ENCODE measurements around the gene KRTAP6-1. TPM values are rescaled to one million over a fixed set of nuclear protein-coding genes. Genes with fewer than 3 reads are reported as not detected.

KRTAP6-1 gene
- total RNA-seq, 2 experiments from 2014 or later: not detected

GRCh38 chr21:30592140-30592539 is 21.6 kb downstream of the KRTAP6-1 start, which contains the start of gene KRTAP6-3:
KRTAP6-3 (plus strand) TSS chr21:30592440; CDS start chr21:30592446, 6 bp downstream.
- no peaks in the 10 kb centered on the region for H3K9me2 ChIP-seq (ENCODE audit: insufficient read depth, low read length)
- no TSS peak for BruUV-seq (replicated peaks)
- TF ChIP-seq CTCF (conservative IDR thresholded peaks at IDR 0.05; ENCODE audit: low read length) (no peak), EZH2phosphoT487 (IDR thresholded peaks at IDR 0.05; ENCODE audit: borderline replicate concordance, low read depth, low read length) (no peak)
- H2AFZ ChIP-seq (ENCODE audit: low read length): no peak within 1 kb of the TSS
- H3K9me3 ChIP-seq (ENCODE audit: low read length): no peaks in the 10 kb centered on the region
- POLR2A ChIA-PET: no interaction called here
- H3K4me1 ChIP-seq (ENCODE audit: insufficient read depth, low read length, poor library complexity, severe bottlenecking): no peaks in the 10 kb centered on the region
- CTCF ChIA-PET (ENCODE audit: unreplicated experiment): no interaction called here
- no peak within 1 kb of the TSS for H3K27ac ChIP-seq (ENCODE audit: low read depth, low read length, poor library complexity, severe bottlenecking)
- H3K79me2 ChIP-seq (ENCODE audit: insufficient read depth, low read depth, low read length): no peaks in the 10 kb centered on the region
- no peaks in the 10 kb centered on the region for H4K20me1 ChIP-seq (ENCODE audit: insufficient read depth, low read length)
- H3K4me2 ChIP-seq (ENCODE audit: low read length): no peak within 1 kb of the TSS
- DNase-seq (ENCODE audit: low spot score): no peak
- intact Hi-C loops (cut with micrococcal nuclease; ENCODE audit: unreplicated experiment): no loop called here
- no peaks in the 10 kb centered on the region for H3K36me3 ChIP-seq (ENCODE audit: insufficient read depth, low read length)
- no peak within 1 kb of the TSS for H3K4me3 ChIP-seq (ENCODE audit: low read depth, low read length, poor library complexity, severe bottlenecking)

GRCh38 chr21:30590297-30590696 is 23.4 kb downstream of the KRTAP6-1 start, which contains the start of gene KRTAP22-2:
KRTAP22-2 (minus strand) TSS chr21:30590397.
- Histone ChIP-seq H3K79me2 (ENCODE audit: insufficient read depth, low read depth, low read length) (no peaks in the 10 kb centered on the region), H2AFZ (ENCODE audit: low read length) (no peak within 1 kb of the TSS), H3K4me3 (ENCODE audit: low read depth, low read length, poor library complexity, severe bottlenecking) (no peak within 1 kb of the TSS), H3K27ac (ENCODE audit: low read depth, low read length, poor library complexity, severe bottlenecking) (no peak within 1 kb of the TSS), H3K36me3 (ENCODE audit: insufficient read depth, low read length) (no peaks in the 10 kb centered on the region), H3K4me2 (ENCODE audit: low read length) (no peak within 1 kb of the TSS), H3K9me2 (ENCODE audit: insufficient read depth, low read length) (no peaks in the 10 kb centered on the region), H3K9me3 (ENCODE audit: low read length) (no peaks in the 10 kb centered on the region), H4K20me1 (ENCODE audit: insufficient read depth, low read length) (no peaks in the 10 kb centered on the region), H3K4me1 (ENCODE audit: insufficient read depth, low read length, poor library complexity, severe bottlenecking) (no peaks in the 10 kb centered on the region)
- ChIA-PET CTCF (ENCODE audit: unreplicated experiment) (no interaction called here), POLR2A (interaction anchor here (0.9 kb wide), 1 partner anchor 11 kb away, joined by 3 read pairs; the partner anchor contains the start of gene KRTAP22-1)
- BruUV-seq (replicated peaks): no TSS peak
- intact Hi-C loops (cut with micrococcal nuclease; ENCODE audit: unreplicated experiment): no loop called here
- DNase-seq (ENCODE audit: low spot score): no peak
- TF ChIP-seq CTCF (conservative IDR thresholded peaks at IDR 0.05; ENCODE audit: low read length) (no peak), EZH2phosphoT487 (IDR thresholded peaks at IDR 0.05; ENCODE audit: borderline replicate concordance, low read depth, low read length) (no peak)

GRCh38 chr21:30582870-30583269 is 30.9 kb downstream of the KRTAP6-1 start:
- Histone ChIP-seq H3K9me3 (ENCODE audit: low read length) (no peaks in the 10 kb centered on the region), H2AFZ (ENCODE audit: low read length) (no peak overlapping the region), H3K36me3 (ENCODE audit: insufficient read depth, low read length) (no peaks in the 10 kb centered on the region), H3K27ac (ENCODE audit: low read depth, low read length, poor library complexity, severe bottlenecking) (no peak overlapping the region), H3K4me1 (ENCODE audit: insufficient read depth, low read length, poor library complexity, severe bottlenecking) (no peaks in the 10 kb centered on the region), H3K9me2 (ENCODE audit: insufficient read depth, low read length) (no peaks in the 10 kb centered on the region), H3K4me2 (ENCODE audit: low read length) (no peak overlapping the region), H3K79me2 (ENCODE audit: insufficient read depth, low read depth, low read length) (no peaks in the 10 kb centered on the region), H3K4me3 (ENCODE audit: low read depth, low read length, poor library complexity, severe bottlenecking) (no peak overlapping the region), H4K20me1 (ENCODE audit: insufficient read depth, low read length) (no peaks in the 10 kb centered on the region)
- POLR2A ChIA-PET: interaction anchor here (1.1 kb wide), 1 partner anchor 187 kb away, joined by 4 read pairs; no protein-coding TSS in a partner anchor
- intact Hi-C loops (cut with micrococcal nuclease; ENCODE audit: unreplicated experiment): no loop called here
- DNase-seq (ENCODE audit: low spot score): no peak
- CTCF ChIA-PET (ENCODE audit: unreplicated experiment): no interaction called here
- BruUV-seq (replicated peaks): no TSS peak
- no peak for TF ChIP-seq CTCF (conservative IDR thresholded peaks at IDR 0.05; ENCODE audit: low read length)
